Tibial artery (tissue), 4 donors: ENCODE data around the gene SLC46A1.
A peak's percentile ranks its signal among the peaks of the same experiment; 100 is the strongest.

Source experiments
- DNase-seq, 2 donors: peaks; one replicate each; pipeline ENCODE4 v3.0.0-alpha.2; 2019
- H3K27ac ChIP-seq, 2 donors: fragments of 200-600 bp; sonication (generic) in 1 of 2; 1 replicate in 1 of 2; 2 replicates in 1 of 2; pipeline ENCODE4 v1.5.1; 2018 to 2019; ENCODE audit warnings: mild to moderate bottlenecking in 1 of 2
- H3K27me3 ChIP-seq, 2 donors: fragments of 200-600 bp; sonication (generic) in 1 of 2; one replicate each; pipeline versions ENCODE4 v1.5.1 to v1.6.0; 2016 to 2019
- H3K36me3 ChIP-seq, 3 donors: fragments of 200-600 bp; sonication (generic) in 2 of 3; one replicate each; pipeline ENCODE4 v1.5.1; 2016 to 2019; ENCODE audit warnings: mild to moderate bottlenecking in 2 of 3
- H3K4me1 ChIP-seq, 4 donors: fragments of 200-600 bp; sonication (generic) in 2 of 4; 1 replicate in 3 of 4; 2 replicates in 1 of 4; pipeline ENCODE4 v1.5.1; 2016 to 2019
- H3K4me3 ChIP-seq, 2 donors: fragments of 200-600 bp; sonication (generic) in 1 of 2; 1 replicate in 1 of 2; 2 replicates in 1 of 2; pipeline ENCODE4 v1.5.1; 2018 to 2019; ENCODE audit warnings: mild to moderate bottlenecking in 2 of 2
- H3K9me3 ChIP-seq, 3 donors: fragments of 200-600 bp; sonication (generic) in 1 of 3; one replicate each; pipeline ENCODE4 v1.5.1; 2016 to 2019
- CTCF ChIP-seq, 2 experiments: fragments of 200-600 bp in 1 of 2; fragments of 450-650 bp in 1 of 2; IDR thresholded peaks; one replicate each; pipeline ENCODE4 v1.5.1; 2017 to 2019; ENCODE audit warnings: antibody characterized with exemption in 2 of 2, mild to moderate bottlenecking in 1 of 2, moderate library complexity in 1 of 2
- intact Hi-C: fragments of 100-400 bp; cut with DNase I; formaldehyde crosslinking; loops from one replicate; pipeline ENCODE4 v1.15.0; 2023; ENCODE audit warnings: low total_unique reads

The SLC46A1 gene

GRCh38 chr17:28407130-28407973 is 1.3 kb upstream of the SLC46A1 start:
- Histone ChIP-seq H3K27me3 (peaks cover 0 to 2% of the 10 kb centered on the region in 2 donors), H3K9me3 (no peaks in the 10 kb centered on the region), H3K36me3 (peaks cover 0 to 11% (median 2%) of the 10 kb centered on the region in 3 donors), H3K4me1 (peaks cover 0 to 23% (median 14%) of the 10 kb centered on the region in 4 donors), H3K27ac (no peak overlapping the region), H3K4me3 (no peak overlapping the region)
- intact Hi-C loops, result no loop called here
- DNase-seq, result no peak
- TF ChIP-seq CTCF (IDR thresholded peaks at IDR 0.05), result no peak

- H3K4me1 ChIP-seq, result peaks cover 0 to 23% (median 14%) of the 10 kb centered on the region in 4 donors
- peaks cover 0 to 2% of the 10 kb centered on the region in 2 donors for H3K27me3 ChIP-seq
- no peak for DNase-seq
- no peaks in the 10 kb centered on the region for H3K9me3 ChIP-seq
- H3K4me3 ChIP-seq, result peak overlapping the region; percentile 69 to 74
- intact Hi-C loops, result no loop called here
- no peak for TF ChIP-seq CTCF (IDR thresholded peaks at IDR 0.05)
- H3K27ac ChIP-seq, result peak overlapping the region in 1 of 2 donors; percentile 60
- peaks cover 0 to 20% (median 11%) of the 10 kb centered on the region in 3 donors for H3K36me3 ChIP-seq
These were observed 432 bp upstream of the SLC46A1 start for GRCh38 chr17:28406473-28406814.

GRCh38 chr17:28404812-28405570 is 1.0 kb downstream of the SLC46A1 start:
- DNase-seq, result no peak
- TF ChIP-seq CTCF (IDR thresholded peaks at IDR 0.05), result no peak
- peak overlapping the region; percentile 69 to 74 for H3K4me3 ChIP-seq
- H3K36me3 ChIP-seq, result peaks cover 0 to 32% (median 17%) of the 10 kb centered on the region in 3 donors
- H3K9me3 ChIP-seq, result no peaks in the 10 kb centered on the region
- peak overlapping the region; percentile 59 to 60 for H3K27ac ChIP-seq
- H3K4me1 ChIP-seq, result peaks cover 0 to 23% (median 14%) of the 10 kb centered on the region in 4 donors
- H3K27me3 ChIP-seq, result no peaks in the 10 kb centered on the region
- intact Hi-C loops, result no loop called here

GRCh38 chr17:28404461-28404811 is 1.6 kb downstream of the SLC46A1 start:
- no peak for TF ChIP-seq CTCF (IDR thresholded peaks at IDR 0.05)
- H3K4me1 ChIP-seq, result peaks cover 0 to 23% (median 14%) of the 10 kb centered on the region in 4 donors
- DNase-seq, result no peak
- H3K4me3 ChIP-seq, result no peak overlapping the region
- no peak overlapping the region for H3K27ac ChIP-seq
- H3K9me3 ChIP-seq, result no peaks in the 10 kb centered on the region
- H3K27me3 ChIP-seq, result no peaks in the 10 kb centered on the region
- H3K36me3 ChIP-seq, result peaks cover 0 to 38% (median 22%) of the 10 kb centered on the region in 3 donors
- intact Hi-C loops, result no loop called here

GRCh38 chr17:28404007-28404406 is 2.0 kb downstream of the SLC46A1 start:
- Histone ChIP-seq H3K4me1 (peaks cover 0 to 23% (median 14%) of the 10 kb centered on the region in 4 donors), H3K27ac (no peak overlapping the region), H3K27me3 (no peaks in the 10 kb centered on the region), H3K4me3 (no peak overlapping the region), H3K36me3 (peaks cover 0 to 42% (median 26%) of the 10 kb centered on the region in 3 donors), H3K9me3 (no peaks in the 10 kb centered on the region)
- intact Hi-C loops, result no loop called here
- TF ChIP-seq CTCF (IDR thresholded peaks at IDR 0.05), result no peak
- DNase-seq, result no peak
